Islet of Langerhans (tissue), 1 donor: Measurements from ENCODE around the gene MAP2K3.
"Not testable (repeated sequence)": the region's sequence is repeated elsewhere in the genome, so short reads cannot be mapped to it uniquely, and the experiment has no call there.

Experiments used
- FAIRE-seq: peaks from one replicate; lab custom pipeline; 2011; peaks lifted over from hg19 to GRCh38; lab: Jason Lieb, UNC

MAP2K3 gene

DNA sequence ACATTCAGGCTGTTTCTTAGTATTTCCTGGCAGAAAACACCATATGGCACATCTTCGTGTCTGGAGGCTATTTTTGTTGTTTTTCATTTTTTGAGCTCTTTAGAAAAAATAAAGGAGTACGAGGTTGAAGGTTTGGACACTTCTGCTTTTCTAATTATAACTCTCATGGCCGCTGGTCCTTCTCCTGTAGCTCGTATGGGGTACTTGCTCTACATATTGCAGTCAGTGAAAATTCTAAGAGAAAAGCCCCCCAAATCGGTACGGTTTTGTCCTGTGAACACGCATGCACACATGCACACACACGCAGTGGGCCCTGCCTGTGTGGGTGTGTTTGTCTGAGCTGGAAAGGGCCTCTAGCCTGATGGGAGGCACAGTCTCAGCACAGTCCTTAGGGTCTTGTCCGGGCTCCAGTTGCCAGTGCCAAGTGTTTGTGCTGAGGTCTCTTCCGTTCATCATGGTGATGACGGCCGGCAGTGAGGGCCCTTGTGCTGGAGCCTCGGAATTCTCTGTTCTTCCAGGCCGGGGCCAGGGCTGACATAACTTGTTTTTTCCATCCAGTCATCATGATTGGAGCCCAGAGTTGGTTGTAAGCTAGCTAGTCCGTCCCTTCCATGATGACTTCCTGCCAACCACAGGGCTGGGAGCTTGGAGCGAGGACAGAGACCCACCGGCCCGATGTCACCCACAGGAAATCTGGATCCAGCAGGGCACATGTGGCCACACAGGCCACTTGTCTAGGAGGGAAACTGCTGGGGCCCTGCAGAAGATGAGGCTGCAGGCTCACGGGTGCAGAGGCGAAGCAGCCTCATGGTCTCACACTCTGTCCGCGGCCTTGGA lies 26.5 kb downstream of the MAP2K3 start:
- not testable (repeated sequence) for FAIRE-seq

DNA sequence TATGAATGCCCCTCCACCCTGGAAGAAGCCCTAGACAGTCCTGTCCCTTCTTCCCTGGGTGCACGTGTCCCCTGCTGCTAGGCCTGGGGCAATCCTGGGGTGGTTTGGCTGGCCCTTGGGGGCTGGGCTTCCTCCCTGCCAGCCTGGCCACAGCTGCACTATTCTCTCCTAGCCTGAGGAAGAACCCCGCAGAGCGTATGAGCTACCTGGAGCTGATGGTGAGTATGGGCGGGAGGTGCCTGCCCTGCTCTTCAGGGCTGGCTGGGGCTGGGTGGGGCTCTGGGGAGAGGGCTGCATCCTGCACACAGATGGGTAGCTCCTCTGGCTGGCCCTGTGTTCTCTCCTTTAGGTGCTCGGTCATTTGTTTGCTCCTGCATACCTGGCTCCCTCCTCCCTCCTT lies 28.8 kb downstream of the MAP2K3 start:
- no peak for FAIRE-seq

DNA sequence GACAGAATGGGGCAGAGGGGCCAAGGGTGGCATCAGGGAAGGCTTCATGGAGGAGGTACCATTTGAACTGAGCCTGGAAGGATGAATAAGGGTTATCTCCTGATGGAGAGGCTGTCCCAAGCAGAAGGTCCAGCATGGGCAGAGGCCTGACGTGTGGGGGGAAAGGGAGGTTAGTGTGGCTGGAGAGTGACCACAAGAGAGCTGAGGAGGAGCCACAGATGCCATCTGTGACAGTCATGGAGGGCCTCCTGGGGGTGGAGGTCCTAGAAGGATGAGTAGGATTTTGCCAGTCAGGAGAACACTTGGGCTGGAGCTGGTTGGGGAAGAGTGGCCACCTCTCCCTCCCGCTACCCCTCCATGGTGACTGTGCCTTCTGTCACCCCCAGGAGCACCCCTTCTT lies 29.2 kb downstream of the MAP2K3 start:
- FAIRE-seq = not testable (repeated sequence)

DNA sequence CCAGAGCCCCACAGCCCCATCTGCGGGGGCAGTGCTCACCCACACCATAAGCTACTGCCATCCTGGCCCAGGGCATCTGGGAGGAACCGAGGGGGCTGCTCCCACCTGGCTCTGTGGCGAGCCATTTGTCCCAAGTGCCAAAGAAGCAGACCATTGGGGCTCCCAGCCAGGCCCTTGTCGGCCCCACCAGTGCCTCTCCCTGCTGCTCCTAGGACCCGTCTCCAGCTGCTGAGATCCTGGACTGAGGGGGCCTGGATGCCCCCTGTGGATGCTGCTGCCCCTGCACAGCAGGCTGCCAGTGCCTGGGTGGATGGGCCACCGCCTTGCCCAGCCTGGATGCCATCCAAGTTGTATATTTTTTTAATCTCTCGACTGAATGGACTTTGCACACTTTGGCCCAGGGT lies 29.8 kb downstream of the MAP2K3 start:
- FAIRE-seq = not testable (repeated sequence)

DNA sequence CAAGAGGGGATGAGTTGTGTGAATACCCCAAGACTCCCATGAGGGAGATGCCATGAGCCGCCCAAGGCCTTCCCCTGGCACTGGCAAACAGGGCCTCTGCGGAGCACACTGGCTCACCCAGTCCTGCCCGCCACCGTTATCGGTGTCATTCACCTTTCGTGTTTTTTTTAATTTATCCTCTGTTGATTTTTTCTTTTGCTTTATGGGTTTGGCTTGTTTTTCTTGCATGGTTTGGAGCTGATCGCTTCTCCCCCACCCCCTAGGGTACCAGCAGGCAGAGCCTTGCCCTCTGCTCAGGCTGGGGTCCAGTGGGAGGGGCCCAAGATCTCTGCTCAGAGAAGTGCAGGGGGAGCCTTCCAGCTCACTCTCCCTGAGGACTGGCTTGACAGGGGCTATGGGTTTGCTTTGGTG lies 30.2 kb downstream of the MAP2K3 start:
- not testable (repeated sequence) for FAIRE-seq

DNA sequence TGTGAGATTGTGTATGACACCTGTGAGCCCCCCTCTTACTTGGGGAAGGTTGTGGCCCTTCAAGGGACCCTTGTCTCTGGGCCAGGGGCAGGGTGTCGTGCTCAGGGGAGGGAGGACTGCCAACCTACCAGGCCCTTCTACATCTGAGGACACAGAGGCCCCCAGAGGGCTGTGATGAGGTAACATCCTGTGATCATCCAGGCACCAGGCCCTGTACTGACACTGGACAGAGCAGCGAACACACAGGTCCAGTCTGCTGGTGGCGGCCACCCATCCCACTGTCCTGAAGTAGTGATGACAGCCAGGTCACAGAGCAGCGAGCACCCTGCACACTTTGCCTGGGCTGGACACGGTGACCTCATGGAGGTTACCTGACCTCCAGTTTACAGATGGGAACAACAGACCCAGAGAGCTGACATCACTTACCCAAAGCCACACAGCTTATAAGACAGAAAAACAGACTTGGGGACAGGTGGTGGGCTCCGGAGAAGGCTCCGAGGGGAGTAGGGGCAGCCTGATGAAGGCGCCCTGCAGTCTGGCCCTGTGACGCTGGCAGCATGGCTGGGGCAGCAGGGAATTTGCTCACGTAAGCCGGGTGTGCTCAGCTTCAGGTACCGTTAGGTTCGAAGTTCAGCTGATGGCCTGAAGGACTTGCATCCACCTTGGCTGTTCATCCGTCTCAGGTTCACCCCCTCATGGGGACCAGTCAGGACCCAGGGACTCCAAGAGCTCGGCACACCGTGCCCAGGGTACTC lies 30.9 kb downstream of the MAP2K3 start:
- not testable (repeated sequence) for FAIRE-seq

DNA sequence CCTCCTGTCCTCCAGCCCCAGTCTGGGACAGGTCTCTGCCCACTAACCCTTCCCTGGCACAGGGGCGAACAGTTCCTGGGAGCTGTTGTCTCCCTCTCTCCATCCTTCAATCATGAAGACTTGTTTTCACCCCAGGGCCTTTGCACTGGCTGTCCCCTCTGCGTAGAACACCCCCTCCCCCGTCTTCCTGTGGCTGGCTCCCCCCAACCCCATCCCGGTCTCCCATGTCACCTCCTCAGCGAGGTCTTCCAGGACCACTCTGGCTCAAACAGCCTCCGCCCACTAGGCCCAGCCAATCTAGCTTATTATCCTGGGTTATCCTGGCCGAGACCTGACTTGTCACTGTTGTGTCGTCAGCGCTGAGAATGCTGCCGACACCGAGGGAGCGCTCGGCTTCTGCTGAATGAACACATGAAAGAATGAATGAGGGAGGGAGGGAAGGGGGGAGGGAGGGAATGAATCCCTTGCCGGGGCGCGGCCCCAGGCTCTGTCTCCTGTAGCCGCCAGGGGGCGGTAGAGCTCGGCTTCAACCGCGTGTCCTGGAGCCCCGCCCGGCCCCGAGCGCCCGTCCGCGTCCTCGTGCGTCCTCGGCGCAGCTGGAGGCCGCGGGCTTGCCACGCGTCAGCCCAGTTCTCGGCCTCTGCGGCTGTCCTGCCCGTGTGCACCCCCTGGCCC lies 31.8 kb downstream of the MAP2K3 start:
- FAIRE-seq = not testable (repeated sequence)

DNA sequence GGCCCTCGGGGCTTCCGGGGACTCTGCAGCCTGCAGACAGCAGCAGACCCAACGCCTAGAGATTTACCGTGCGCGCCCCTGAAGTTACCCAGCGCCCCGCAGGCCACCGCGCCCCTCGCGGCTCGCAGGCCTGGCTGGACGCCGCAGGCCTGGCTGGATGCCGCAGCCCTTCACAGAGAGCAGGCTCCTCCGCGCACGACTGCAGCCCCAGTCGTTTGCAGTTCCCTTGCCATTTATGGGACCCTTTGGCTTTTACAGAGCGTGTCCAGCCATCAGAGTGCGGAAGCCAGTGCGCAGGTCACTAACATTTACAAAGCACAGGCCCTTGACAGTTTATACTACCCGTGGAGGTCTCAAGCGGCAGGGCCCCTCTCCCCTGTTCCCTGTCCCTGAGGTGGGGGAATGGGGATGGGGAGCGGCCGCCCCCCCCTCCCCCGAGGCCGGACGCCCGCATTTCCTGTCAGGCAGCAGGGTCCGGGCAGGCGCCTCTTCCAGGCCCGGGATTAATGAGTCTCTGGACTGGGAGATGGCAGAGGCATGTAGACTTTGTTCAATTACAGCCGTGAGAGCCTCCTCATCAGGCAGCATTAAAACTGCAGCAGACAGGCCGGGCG lies 32.5 kb downstream of the MAP2K3 start:
- FAIRE-seq = not testable (repeated sequence)

DNA sequence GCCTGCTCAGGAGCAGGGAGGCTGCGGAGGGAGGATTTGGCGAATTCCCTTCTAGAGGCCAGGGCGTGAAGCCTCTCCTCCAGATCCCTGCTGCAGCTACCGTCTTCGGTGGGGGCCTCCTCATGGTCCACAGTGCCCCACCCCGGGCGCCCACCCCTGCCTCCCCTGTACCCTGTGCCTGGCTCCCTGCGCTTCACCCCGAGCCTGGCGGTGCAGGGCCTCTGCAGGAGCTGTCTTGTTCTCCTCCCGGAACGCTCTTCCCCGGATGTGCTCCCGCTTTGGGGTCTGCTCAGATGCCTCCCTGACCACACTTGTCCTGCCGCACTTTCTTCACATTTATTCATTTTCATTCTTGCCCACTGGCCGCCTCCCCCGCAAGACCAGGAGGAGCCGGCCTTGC lies 33.3 kb downstream of the MAP2K3 start:
- FAIRE-seq = not testable (repeated sequence)

DNA sequence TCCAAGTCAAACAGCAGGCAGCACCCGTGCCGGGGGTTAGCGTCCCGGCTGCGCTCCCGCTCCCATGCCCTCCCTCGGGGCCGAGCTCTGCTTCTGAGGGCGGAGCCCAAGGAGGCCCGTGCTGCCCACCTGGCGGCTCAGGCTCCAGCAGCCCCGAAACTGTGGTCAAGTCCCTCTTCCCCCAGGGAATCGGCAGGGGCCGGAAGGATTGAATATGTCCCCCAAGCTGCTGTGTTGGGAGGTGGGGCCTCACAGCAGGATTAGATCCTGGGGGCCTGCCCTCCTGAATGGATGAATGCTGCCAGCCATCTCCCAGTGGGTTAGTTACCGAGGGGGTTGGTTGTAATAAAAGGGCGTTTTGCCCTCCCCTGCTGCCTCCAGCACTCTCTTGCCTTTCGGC lies 33.9 kb downstream of the MAP2K3 start:
- no peak for FAIRE-seq

DNA sequence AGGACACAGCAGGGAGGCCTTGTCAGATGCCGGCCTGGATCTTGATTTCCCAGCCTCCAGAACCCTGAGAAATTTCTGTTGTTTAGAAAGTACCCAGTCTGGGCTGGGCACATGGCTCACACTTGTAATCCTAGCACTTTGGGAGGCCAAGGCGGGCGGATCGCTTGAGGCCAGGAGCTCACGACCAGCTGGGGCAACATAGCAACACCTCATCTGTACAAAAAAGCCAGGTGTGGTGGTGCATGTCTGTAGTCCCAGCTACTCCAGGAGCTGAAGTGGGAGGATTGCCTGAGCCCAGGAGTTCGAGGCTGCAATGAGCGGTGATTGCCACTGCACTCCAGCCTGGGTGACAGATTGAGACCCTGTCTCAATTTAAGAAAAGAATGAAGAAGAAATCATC lies 34.3 kb downstream of the MAP2K3 start:
- not testable (repeated sequence) for FAIRE-seq

DNA sequence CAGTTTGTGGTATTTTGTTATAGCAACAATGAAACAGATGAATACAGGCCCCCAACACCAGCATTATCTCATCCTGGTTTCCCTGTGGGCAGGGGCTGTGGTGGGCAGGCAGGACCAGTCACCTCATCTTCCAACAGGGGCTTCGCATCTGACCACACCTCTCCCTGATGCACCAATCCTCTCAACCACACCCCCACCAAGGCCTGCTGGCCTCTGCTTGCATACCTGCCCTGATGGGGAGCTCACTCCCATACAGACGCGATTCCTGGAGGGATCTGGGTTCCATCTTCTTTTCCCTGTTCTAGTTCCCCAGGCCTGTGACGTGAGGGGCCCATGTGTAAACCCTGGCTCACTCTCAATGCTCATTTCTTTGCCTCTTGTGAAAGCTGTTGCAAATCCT lies 34.7 kb downstream of the MAP2K3 start:
- FAIRE-seq = not testable (repeated sequence)

DNA sequence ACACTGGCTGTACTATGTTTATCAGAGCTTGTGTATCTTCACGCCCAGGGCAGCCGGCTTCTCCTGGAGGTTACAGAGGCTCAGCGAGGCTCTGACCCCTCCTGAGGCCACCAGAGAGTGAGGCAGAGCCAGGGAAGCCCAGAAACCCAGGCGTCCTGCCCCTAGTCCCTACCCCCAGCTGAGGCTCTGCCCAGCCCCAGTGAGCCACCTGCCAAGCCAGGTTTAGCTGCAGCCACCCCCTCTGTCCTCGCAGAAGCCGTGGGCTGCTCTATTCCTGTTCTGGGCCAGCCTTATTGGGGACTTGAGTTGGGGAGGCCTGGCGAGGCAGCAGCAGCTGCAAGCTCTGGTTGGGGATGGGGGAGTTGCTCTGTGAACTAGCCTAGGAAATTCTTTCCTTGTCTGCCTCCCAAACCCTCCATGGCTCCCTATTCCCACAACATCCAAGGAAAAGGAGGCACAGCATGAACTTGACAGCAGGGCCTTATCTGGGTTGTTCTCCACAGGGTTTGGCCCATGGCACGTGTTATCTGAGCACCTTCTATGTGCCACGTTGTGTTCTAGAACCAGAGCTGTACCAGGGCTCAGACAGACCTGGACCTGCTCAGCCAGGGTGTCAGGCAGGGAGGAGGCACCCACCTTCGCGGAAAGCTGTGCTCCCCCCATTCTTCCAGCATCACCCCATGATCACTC lies 35.3 kb downstream of the MAP2K3 start:
- FAIRE-seq = not testable (repeated sequence)

DNA sequence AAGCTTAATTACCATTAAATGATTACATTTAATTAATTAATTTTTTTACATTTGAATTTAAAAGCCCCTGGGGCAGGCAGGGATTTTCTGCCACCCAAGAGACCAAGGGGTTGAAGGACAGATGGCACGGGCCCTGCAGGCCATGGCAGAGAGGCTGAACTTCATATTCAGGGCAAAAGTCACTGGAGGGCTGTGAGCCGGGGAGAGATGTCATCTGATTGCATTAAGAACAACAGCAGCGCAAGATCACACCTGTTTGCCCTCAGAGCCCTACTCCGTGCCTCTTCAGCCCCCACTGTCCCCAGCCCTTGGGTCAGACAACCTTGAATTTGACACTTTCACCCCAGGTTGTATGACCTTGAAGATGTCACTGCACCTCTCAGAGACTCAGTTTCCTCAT lies 35.9 kb downstream of the MAP2K3 start:
- FAIRE-seq = not testable (repeated sequence)

DNA sequence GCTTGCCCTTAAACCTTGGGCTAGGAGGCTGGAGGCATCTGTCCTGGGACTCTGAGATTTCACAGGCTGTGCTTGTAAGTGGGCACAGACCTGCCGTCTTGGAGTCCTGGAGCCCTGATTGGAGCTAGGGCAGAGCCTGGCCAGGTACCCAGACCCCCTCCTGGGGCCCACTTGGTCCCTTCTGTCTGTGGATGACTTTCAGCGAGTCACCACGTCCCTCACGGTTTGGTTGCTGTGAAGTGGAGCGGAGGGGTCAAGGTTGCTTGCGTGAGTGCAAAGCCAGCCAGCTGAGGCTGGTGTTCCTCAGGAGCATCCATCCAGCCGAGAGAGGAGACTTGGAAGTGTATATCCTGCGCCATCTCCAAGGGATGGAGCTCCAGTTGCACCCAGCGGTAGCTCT lies 36.5 kb downstream of the MAP2K3 start:
- not testable (repeated sequence) for FAIRE-seq

DNA sequence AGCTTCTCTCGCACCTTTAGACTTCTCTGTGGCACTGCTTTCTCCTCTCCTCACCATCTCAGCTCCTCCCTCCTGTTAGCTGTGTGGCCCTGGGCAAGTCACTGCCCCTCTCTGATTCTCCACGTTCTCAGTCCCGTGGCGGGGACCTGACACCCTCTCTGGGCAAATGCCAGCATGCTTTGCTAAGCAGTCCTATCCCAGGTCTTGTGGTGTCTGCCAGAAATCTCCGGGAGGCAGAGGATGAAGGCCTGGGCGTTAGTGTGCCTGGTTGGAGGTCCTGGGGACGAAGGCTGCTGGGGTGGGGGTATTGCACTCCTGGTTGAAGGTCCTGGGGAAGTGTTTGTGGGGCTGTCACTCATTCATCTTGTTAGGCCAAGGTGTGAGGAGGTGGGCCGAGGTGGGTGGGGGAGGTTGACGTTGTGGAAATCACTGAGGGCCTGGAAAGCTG lies 37.3 kb downstream of the MAP2K3 start:
- not testable (repeated sequence) for FAIRE-seq

DNA sequence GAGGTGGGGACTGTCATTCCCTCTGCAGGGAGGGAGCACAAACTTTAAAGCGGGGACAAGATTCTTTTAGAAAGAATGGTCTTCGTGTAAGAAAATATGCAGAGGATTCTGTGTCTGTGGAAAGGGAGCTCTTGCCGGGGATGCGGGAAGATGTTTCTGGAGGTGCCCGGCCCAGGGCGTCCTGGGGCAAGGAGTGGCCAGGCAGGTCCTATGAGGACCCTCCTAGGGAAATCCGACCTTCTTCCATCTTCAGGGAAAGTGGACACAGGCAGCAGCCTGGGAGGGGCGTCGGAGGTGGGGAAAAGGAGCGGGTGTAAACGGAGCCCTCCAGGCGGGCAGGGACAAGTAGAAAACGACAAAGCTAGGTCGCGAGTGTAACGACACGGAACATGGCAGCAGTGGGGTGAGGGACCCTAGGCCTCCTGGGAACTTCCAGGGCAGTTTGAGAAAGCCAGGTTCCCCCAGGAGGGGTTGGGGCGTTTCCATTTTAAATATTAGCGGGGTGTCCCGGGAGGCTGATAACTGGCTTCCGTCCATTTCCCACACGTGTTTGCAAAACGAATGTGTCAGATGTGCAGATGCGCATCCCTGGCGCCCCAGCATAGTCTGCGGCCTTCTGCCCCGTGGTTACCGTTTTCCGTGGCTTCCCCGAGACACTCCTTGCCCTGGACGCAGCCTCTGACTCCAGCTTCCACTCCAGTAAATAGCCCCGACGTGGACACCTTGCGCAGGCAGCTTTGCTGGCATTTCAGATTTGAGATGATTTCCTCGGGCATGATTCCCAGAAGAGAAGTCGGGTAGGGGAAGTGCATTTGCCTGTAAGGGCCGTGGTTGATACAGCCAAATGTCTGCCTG lies 39.0 kb downstream of the MAP2K3 start:
- not testable (repeated sequence) for FAIRE-seq

DNA sequence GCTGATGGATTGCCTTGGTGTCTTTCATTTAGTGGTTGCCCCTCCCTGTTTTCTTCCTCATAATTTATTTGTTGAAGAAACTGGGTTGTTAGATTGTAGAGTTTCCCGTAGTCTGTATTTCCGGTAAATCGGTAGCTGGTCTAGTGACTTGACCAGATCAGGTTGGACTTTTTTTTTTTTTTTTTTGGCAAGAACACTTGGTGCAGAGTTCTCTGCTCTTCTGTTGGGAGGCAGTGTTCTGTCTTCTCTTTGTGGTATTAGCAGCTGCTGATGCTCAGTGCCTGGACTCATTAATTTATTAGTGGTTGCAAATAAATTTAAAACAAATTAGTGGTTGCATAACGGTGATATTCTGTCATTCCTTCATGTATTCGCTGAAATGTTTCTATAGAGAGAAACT lies 40.2 kb downstream of the MAP2K3 start:
- FAIRE-seq = not testable (repeated sequence)

DNA sequence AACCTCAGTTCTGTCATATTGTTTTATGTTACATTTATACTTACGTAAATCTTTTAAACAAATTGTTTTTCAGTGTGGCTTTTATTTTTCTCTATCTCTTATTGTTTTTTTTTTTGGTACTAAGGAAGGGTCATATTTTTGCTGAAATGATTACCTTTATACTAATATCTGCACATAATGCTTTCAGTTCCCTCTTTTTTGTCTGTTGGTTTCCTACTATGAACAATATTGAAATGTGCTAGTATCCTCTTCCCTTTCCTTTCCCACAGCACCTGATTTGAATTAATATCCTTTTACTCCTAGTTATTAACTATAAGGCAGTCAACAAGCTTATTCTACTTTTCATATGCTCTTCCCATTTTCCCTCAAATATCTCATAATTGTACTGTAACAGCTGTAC lies 43.4 kb downstream of the MAP2K3 start:
- FAIRE-seq = not testable (repeated sequence)

DNA sequence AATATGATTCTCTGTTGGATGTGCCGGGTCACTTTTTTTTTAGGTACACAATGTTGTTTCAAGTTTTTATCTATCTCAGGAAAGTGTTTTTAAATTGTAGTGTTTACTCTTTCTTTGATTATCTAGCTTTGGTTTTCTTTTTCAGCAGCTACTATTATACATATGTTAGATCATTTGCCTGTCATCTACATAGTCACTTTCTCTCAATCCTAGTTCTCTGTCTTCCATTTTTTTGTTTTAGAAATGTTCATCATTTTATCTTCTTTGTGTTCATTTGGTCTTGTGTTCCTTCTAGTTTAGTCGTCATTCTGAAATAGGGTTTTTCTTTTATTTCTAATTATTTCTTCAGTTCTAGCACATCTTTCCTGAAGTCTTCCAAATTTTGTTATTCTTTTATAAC lies 44.3 kb downstream of the MAP2K3 start:
- not testable (repeated sequence) for FAIRE-seq
